Loucy (cell line): Measurements from ENCODE around the gene ALPP.

Source experiments
- CTCF ChIP-seq: fragments of 200-600 bp; sonication (generic); conservative IDR thresholded peaks from 2 replicates; pipeline ENCODE4 v1.5.1; 2014; ENCODE audit warnings: mild to moderate bottlenecking, antibody characterized with exemption, low read length
- EZH2phosphoT487 ChIP-seq: fragments of 200-600 bp; IDR thresholded peaks from 2 replicates; pipeline ENCODE4 v1.6.1; 2018; ENCODE audit warnings: antibody characterized with exemption, mild to moderate bottlenecking, moderate library complexity, borderline replicate concordance

- TF ChIP-seq CTCF (no peak), EZH2phosphoT487 (no peak)
Measured at GRCh38 chr2:232382331-232383225, 4.0 kb downstream of the ALPP start.
